COLO829 (cell line): ENCODE results near the gene TIMM23B.
"Not testable (repeated sequence)": the region's sequence is repeated elsewhere in the genome, so short reads cannot be mapped to it uniquely, and the experiment has no call there.

Source experiments
- DNase-seq: peaks from one replicate; pipeline ENCODE4 v3.0.0; 2012; ENCODE audit warnings: low spot score

The TIMM23B gene

GRCh38 chr10:49977756-49978155, 35.9 kb downstream of the TIMM23B start:
- DNase-seq: not testable (repeated sequence)

DNA sequence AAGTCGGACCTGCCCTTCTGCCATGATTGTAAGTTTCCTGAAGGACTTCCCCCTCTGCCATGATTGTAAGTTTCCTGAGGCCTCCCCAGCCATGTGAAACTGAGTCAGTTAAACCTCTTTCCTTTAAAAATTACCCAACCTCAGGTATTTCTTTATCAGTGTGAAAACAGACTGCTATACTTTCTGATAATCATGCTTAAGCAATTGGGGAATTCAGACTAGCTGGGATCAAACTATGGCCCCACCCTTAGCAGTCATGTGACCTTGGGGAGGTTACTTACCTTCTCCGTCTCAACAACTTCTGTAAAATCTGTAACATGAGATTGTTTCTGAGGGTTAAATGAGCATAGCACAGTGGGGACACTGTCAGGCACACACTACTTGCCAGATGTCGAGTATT, 45.4 kb downstream of the TIMM23B start:
- DNase-seq: not testable (repeated sequence)

DNA sequence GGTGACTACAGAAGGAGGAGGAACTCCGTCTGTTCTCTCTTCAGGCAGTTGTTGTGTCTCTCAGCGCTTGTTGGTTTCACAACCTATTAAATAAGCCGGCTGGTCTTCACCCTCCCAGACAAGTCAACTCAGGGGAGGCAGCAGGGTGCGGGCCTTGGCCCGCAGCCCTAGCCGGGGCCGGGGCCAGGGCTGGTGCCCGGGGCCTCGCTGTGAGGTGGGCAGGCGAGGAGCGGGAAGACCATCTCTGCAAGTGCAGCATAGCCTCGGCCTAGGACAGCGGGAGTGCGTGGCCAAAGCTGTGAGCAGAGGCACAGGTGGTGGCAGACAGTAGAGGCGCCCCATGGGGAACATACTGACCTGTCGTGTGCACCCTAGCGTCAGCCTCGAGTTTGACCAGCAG, 46.5 kb downstream of the TIMM23B start, which contains the start of gene AGAP6:
AGAP6 (plus strand) TSS at position 31 of the 400 bp plus-strand sequence; CDS start at position 341, 310 bp downstream.
- not testable (repeated sequence) for DNase-seq

DNA sequence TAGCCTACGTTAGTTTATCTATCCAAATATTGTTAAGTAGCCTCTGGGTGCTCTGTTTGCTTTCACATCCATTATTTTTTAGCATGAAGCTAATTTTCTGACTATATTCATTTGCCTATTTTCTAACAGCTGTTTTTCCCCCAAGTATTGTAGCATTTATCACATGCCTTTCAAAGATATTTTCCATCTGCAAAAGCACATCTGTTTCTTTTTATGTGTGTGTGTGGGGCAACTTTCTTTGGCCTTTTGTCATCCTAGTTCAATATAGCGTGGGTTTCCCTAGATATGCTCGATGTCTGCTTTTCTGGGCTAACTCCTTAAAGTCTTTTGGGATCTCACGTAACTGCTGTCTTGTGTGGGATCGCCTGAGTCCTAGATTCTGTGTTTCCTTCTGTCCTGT, 53.5 kb downstream of the TIMM23B start:
- DNase-seq: not testable (repeated sequence)

GRCh38 chr10:50014024-50014423, 72.2 kb downstream of the TIMM23B start:
- DNase-seq: not testable (repeated sequence)

GRCh38 chr10:50015596-50016220, 73.9 kb downstream of the TIMM23B start:
- not testable (repeated sequence) for DNase-seq

- DNase-seq: not testable (repeated sequence)
Observed at GRCh38 chr10:50016926-50017325, 75.1 kb downstream of the TIMM23B start.

DNA sequence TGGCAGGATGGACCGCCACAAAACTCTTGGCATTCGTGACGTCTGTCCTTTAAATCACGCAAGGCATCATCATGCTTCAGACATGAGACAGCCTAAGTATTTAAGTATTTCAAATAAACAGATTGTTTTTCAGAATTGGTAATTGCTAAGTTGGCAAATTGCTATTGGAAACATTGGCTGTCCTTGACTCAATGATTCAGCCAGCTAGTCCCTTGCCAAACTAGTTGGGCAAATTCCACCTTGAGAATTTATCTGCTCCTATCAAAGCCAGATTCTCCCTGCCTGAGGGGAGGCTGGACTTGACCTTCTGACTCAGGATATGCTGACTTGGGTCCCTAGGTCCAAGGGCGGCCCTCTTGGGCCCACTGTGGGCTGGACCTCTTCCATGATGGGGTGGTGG, 75.8 kb downstream of the TIMM23B start:
- DNase-seq: not testable (repeated sequence)

GRCh38 chr10:50019279-50019678, 77.4 kb downstream of the TIMM23B start:
- not testable (repeated sequence) for DNase-seq

DNA sequence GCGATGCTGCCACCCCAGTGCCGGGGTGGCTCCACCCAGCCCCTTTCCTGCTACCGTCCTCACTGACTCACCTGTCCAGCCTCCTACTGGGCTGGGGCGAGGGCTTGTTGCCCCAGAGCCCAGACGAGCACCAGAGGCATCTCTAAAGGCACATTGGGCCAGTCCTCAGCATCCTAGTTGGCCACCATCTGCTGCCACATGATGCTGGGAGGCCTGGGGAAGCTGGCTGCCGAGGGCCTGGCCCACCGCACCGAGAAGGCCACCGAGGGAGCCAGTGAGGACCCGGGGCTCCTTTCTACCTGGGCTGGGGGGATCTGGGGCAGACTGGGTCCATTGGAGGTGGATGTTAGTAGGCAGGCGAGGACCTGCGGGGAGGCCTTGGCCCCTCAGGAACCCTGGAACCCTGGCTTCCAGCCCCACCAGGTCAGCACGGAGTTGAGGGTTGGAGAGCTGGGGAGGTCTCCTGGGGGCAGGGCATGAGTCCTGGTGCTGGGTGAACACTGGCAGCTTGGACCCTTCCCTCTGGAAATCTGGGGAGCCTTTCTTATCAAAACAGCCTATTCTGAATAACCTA, 78.7 kb downstream of the TIMM23B start:
- DNase-seq: not testable (repeated sequence)

- DNase-seq: no peak
Observed at GRCh38 chr10:50021646-50022045, 79.8 kb downstream of the TIMM23B start.
